ENCODE measurements around the gene CALML5.
A peak's percentile ranks its signal among the peaks of the same experiment; 100 is the strongest.

Gene CALML5

GRCh38 chr10:5527332-5528200 is 28.2 kb upstream of the CALML5 start:
- Histone ChIP-seq H4K20me1 (no peaks in the 10 kb centered on the region), H3K9ac (no peak overlapping the region), H3K4me1 (peaks cover 9% of the 10 kb centered on the region; the same call in 1 of the 2 replicates), H3K36me3 (no peaks in the 10 kb centered on the region), H3K9me3 (no peaks in the 10 kb centered on the region), H3K27me3 (no peaks in the 10 kb centered on the region), H3K4me3 (no peak overlapping the region), H3K4me2 (no peak overlapping the region), H3K27ac (no peak overlapping the region)
- no peak for TF ChIP-seq Cebpa-rat (IDR thresholded peaks at IDR 0.05)

GRCh38 chr10:5526691-5527331 is 27.4 kb upstream of the CALML5 start:
- H3K4me1 ChIP-seq, result peaks cover 9% of the 10 kb centered on the region; the same call in 1 of the 2 replicates

GRCh38 chr10:5525561-5526341 is 26.4 kb upstream of the CALML5 start:
- no peak overlapping the region for H3K27ac ChIP-seq
- peaks cover 9% of the 10 kb centered on the region; the same call in 1 of the 2 replicates for H3K4me1 ChIP-seq
- no peaks in the 10 kb centered on the region for H3K27me3 ChIP-seq
- H3K4me2 ChIP-seq, result peak overlapping the region; percentile 42
- no peaks in the 10 kb centered on the region for H3K36me3 ChIP-seq
- no peaks in the 10 kb centered on the region for H4K20me1 ChIP-seq
- H3K4me3 ChIP-seq, result no peak overlapping the region
- H3K9ac ChIP-seq, result no peak overlapping the region
- TF ChIP-seq Cebpa-rat (IDR thresholded peaks at IDR 0.05), result no peak
- H3K9me3 ChIP-seq, result no peaks in the 10 kb centered on the region

More at GRCh38 chr10:5526691-5527331, 27.4 kb upstream of the CALML5 start:
- TF ChIP-seq Cebpa-rat (IDR thresholded peaks at IDR 0.05), result no peak
- no peak overlapping the region for H3K9ac ChIP-seq
- H4K20me1 ChIP-seq, result no peaks in the 10 kb centered on the region
- no peak overlapping the region for H3K4me3 ChIP-seq
- H3K4me2 ChIP-seq, result no peak overlapping the region
- H3K36me3 ChIP-seq, result no peaks in the 10 kb centered on the region
- H3K27ac ChIP-seq, result no peak overlapping the region
- no peaks in the 10 kb centered on the region for H3K9me3 ChIP-seq
- no peaks in the 10 kb centered on the region for H3K27me3 ChIP-seq

- no peaks in the 10 kb centered on the region for H3K9me3 ChIP-seq
- no peak for TF ChIP-seq Cebpa-rat (IDR thresholded peaks at IDR 0.05)
- H3K4me1 ChIP-seq, result peaks cover 9% of the 10 kb centered on the region; the same call in 1 of the 2 replicates
- H3K4me2 ChIP-seq, result peak within 1 kb of the TSS; percentile 42
- H3K27me3 ChIP-seq, result no peaks in the 10 kb centered on the region
- H3K27ac ChIP-seq, result no peak within 1 kb of the TSS
- H3K36me3 ChIP-seq, result no peaks in the 10 kb centered on the region
- no peak within 1 kb of the TSS for H3K9ac ChIP-seq
- no peak within 1 kb of the TSS for H3K4me3 ChIP-seq
- H4K20me1 ChIP-seq, result no peaks in the 10 kb centered on the region
These were observed 25.5 kb upstream of the CALML5 start, which contains the start of gene CALML3 for GRCh38 chr10:5524641-5525560. Gene CALML3 (plus strand): TSS chr10:5524961. CDS start chr10:5525086, 125 bp downstream.

- Histone ChIP-seq H3K9ac (no peak overlapping the region), H3K4me2 (no peak overlapping the region), H4K20me1 (no peaks in the 10 kb centered on the region), H3K27me3 (no peaks in the 10 kb centered on the region), H3K9me3 (no peaks in the 10 kb centered on the region), H3K36me3 (no peaks in the 10 kb centered on the region), H3K27ac (no peak overlapping the region), H3K4me1 (peaks cover 9% of the 10 kb centered on the region; the same call in 1 of the 2 replicates), H3K4me3 (no peak overlapping the region)
- no peak for TF ChIP-seq Cebpa-rat (IDR thresholded peaks at IDR 0.05)
These were observed 24.6 kb upstream of the CALML5 start for GRCh38 chr10:5523796-5524574.

- H3K4me3 ChIP-seq, result no peak overlapping the region
- H3K9ac ChIP-seq, result no peak overlapping the region
- no peak overlapping the region for H3K27ac ChIP-seq
- no peaks in the 10 kb centered on the region for H4K20me1 ChIP-seq
- no peak for TF ChIP-seq Cebpa-rat (IDR thresholded peaks at IDR 0.05)
- H3K36me3 ChIP-seq, result no peaks in the 10 kb centered on the region
- peaks cover 9% of the 10 kb centered on the region; the same call in 1 of the 2 replicates for H3K4me1 ChIP-seq
- H3K9me3 ChIP-seq, result no peaks in the 10 kb centered on the region
- no peaks in the 10 kb centered on the region for H3K27me3 ChIP-seq
- no peak overlapping the region for H3K4me2 ChIP-seq
These were observed 23.7 kb upstream of the CALML5 start for GRCh38 chr10:5522913-5523560.

- no peak overlapping the region for H3K4me3 ChIP-seq
- H3K9ac ChIP-seq, result no peak overlapping the region
- no peak for TF ChIP-seq Cebpa-rat (IDR thresholded peaks at IDR 0.05)
- no peaks in the 10 kb centered on the region for H3K9me3 ChIP-seq
- no peaks in the 10 kb centered on the region for H3K27me3 ChIP-seq
- no peak overlapping the region for H3K4me2 ChIP-seq
- no peaks in the 10 kb centered on the region for H3K4me1 ChIP-seq
- H4K20me1 ChIP-seq, result no peaks in the 10 kb centered on the region
- no peaks in the 10 kb centered on the region for H3K36me3 ChIP-seq
- no peak overlapping the region for H3K27ac ChIP-seq
These were observed 19.7 kb upstream of the CALML5 start for GRCh38 chr10:5519054-5519453.

- Histone ChIP-seq H3K27ac (no peak overlapping the region), H3K27me3 (no peaks in the 10 kb centered on the region), H4K20me1 (no peaks in the 10 kb centered on the region), H3K4me3 (no peak overlapping the region), H3K4me1 (no peaks in the 10 kb centered on the region), H3K36me3 (no peaks in the 10 kb centered on the region), H3K4me2 (no peak overlapping the region), H3K9me3 (no peaks in the 10 kb centered on the region), H3K9ac (no peak overlapping the region)
- TF ChIP-seq Cebpa-rat (IDR thresholded peaks at IDR 0.05), result no peak
These were observed 18.8 kb upstream of the CALML5 start for GRCh38 chr10:5518143-5518542.
